Astrocyte (in vitro differentiated cells and primary cell): ENCODE data around the gene FGGY. TPM values are rescaled to one million over a fixed set of nuclear protein-coding genes. Genes with fewer than 3 reads are reported as not detected.
A peak's percentile ranks its signal among the peaks of the same experiment; 100 is the strongest.

Source experiments
- DNase-seq: peaks from one replicate; pipeline ENCODE4 v3.0.0-alpha.2; 2010; ENCODE audit warnings: low read depth
- FAIRE-seq: peaks from 2 replicates; lab custom pipeline; 2011; peaks lifted over from hg19 to GRCh38; lab: Jason Lieb, UNC
- H2AFZ ChIP-seq: 2 replicates; pipeline ENCODE4 v1.6.0; 2012; ENCODE audit warnings: low read depth, low read length, inconsistent platforms
- H3K27ac ChIP-seq: 2 replicates; pipeline ENCODE4 v1.5.1; 2011; ENCODE audit warnings: low read depth, low read length, inconsistent platforms
- H3K27me3 ChIP-seq: 2 replicates; pipeline ENCODE4 v1.6.0; 2011; ENCODE audit warnings: low read length, inconsistent platforms; ENCODE audit not compliant: insufficient read depth
- H3K36me3 ChIP-seq: 2 replicates; pipeline ENCODE4 v1.5.1; 2011; ENCODE audit warnings: low read length, inconsistent platforms; ENCODE audit not compliant: insufficient read depth
- H3K4me1 ChIP-seq: 2 replicates; pipeline ENCODE4 v1.5.1; 2011; ENCODE audit warnings: low read length, inconsistent platforms; ENCODE audit not compliant: insufficient read depth
- H3K4me2 ChIP-seq: 2 replicates; pipeline ENCODE4 v1.6.0; 2012; ENCODE audit warnings: low read length, inconsistent platforms
- H3K4me3 ChIP-seq: 2 replicates; pipeline ENCODE4 v1.5.1; 2011; ENCODE audit warnings: low read depth, mild to moderate bottlenecking, low read length, inconsistent platforms; ENCODE audit not compliant: insufficient read depth
- H3K79me2 ChIP-seq: 2 replicates; pipeline ENCODE4 v1.6.0; 2012; ENCODE audit warnings: mild to moderate bottlenecking, low read length, inconsistent platforms; ENCODE audit not compliant: insufficient read depth
- H3K9ac ChIP-seq: 2 replicates; pipeline ENCODE4 v1.6.0; 2012; ENCODE audit warnings: mild to moderate bottlenecking, low read length, inconsistent platforms
- H3K9me3 ChIP-seq: 2 replicates; pipeline ENCODE4 v1.5.1; 2012; ENCODE audit warnings: low read depth, mild to moderate bottlenecking, low read length, inconsistent platforms; ENCODE audit not compliant: insufficient read depth
- H4K20me1 ChIP-seq: 2 replicates; pipeline ENCODE4 v1.6.0; 2012; ENCODE audit warnings: low read length, inconsistent platforms; ENCODE audit not compliant: insufficient read depth
- H3K27ac Mint-ChIP-seq: one replicate; pipeline ENCODE4 v1.8.0; 2021; ENCODE audit warnings: mild to moderate bottlenecking, mixed read lengths; ENCODE audit not compliant: unreplicated experiment
- H3K27me3 Mint-ChIP-seq: one replicate; pipeline ENCODE4 v1.8.0; 2021; ENCODE audit warnings: low read depth, mixed read lengths; ENCODE audit not compliant: unreplicated experiment
- H3K36me3 Mint-ChIP-seq: one replicate; pipeline ENCODE4 v1.8.0; 2021; ENCODE audit warnings: low read depth, mixed read lengths; ENCODE audit not compliant: unreplicated experiment
- H3K4me1 Mint-ChIP-seq: one replicate; pipeline ENCODE4 v1.8.0; 2021; ENCODE audit warnings: low read depth, mixed read lengths; ENCODE audit not compliant: unreplicated experiment
- H3K4me3 Mint-ChIP-seq: one replicate; pipeline ENCODE4 v1.8.0; 2021; ENCODE audit warnings: mild to moderate bottlenecking, moderate library complexity, mixed read lengths; ENCODE audit not compliant: unreplicated experiment
- H3K9me3 Mint-ChIP-seq: one replicate; pipeline ENCODE4 v1.8.0; 2021; ENCODE audit warnings: mild to moderate bottlenecking, mixed read lengths; ENCODE audit not compliant: unreplicated experiment
- EZH2 ChIP-seq: IDR thresholded peaks from 2 replicates; pipeline ENCODE4 v1.6.1; 2012; ENCODE audit warnings: mild to moderate bottlenecking, low read length, inconsistent platforms; ENCODE audit not compliant: insufficient read depth
- total RNA-seq: library from RNA; stranded (reverse); gene quantifications from 2 replicates; pipeline ENCODE4 v1.2.1, GENCODE V29; 2021
- TF ChIP-seq, protein P1 (sequence below): IDR thresholded peaks from 2 replicates; pipeline ENCODE4 v1.5.1; 2011; ENCODE audit warnings: low read depth, mild to moderate bottlenecking, inconsistent platforms, low read length, moderate library complexity; ENCODE audit not compliant: insufficient read depth

FGGY gene
- total RNA-seq, 1 donor from 2014 or later: 6.8 TPM

GRCh38 chr1:59500950-59501742 lies 204.3 kb downstream of the FGGY start:
- Histone ChIP-seq H3K79me2 (no peaks in the 10 kb centered on the region), H3K4me2 (no peak overlapping the region), H3K36me3 (no peaks in the 10 kb centered on the region), H3K27ac (no peak overlapping the region), H3K27me3 (no peaks in the 10 kb centered on the region), H4K20me1 (no peaks in the 10 kb centered on the region), H3K4me3 (no peak overlapping the region), H3K4me1 (peaks cover 11% of the 10 kb centered on the region), H3K9ac (no peak overlapping the region), H3K9me3 (no peaks in the 10 kb centered on the region), H2AFZ (no peak overlapping the region)
- Mint-ChIP-seq H3K27me3 (no peaks in the 10 kb centered on the region), H3K4me1 (peaks cover 43% of the 10 kb centered on the region), H3K36me3 (no peaks in the 10 kb centered on the region), H3K27ac (no peak overlapping the region), H3K4me3 (no peak overlapping the region), H3K9me3 (no peaks in the 10 kb centered on the region)
- no peak for FAIRE-seq
- TF ChIP-seq, protein P1, sequence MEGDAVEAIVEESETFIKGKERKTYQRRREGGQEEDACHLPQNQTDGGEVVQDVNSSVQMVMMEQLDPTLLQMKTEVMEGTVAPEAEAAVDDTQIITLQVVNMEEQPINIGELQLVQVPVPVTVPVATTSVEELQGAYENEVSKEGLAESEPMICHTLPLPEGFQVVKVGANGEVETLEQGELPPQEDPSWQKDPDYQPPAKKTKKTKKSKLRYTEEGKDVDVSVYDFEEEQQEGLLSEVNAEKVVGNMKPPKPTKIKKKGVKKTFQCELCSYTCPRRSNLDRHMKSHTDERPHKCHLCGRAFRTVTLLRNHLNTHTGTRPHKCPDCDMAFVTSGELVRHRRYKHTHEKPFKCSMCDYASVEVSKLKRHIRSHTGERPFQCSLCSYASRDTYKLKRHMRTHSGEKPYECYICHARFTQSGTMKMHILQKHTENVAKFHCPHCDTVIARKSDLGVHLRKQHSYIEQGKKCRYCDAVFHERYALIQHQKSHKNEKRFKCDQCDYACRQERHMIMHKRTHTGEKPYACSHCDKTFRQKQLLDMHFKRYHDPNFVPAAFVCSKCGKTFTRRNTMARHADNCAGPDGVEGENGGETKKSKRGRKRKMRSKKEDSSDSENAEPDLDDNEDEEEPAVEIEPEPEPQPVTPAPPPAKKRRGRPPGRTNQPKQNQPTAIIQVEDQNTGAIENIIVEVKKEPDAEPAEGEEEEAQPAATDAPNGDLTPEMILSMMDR: no peak
- no peak for TF ChIP-seq EZH2
- DNase-seq: no peak

- FAIRE-seq (no peak), DNase-seq (peak; percentile 58)
- Mint-ChIP-seq H3K27me3 (no peaks in the 10 kb centered on the region), H3K36me3 (no peaks in the 10 kb centered on the region), H3K9me3 (no peaks in the 10 kb centered on the region), H3K4me3 (no peak overlapping the region), H3K27ac (peak overlapping the region; percentile 53), H3K4me1 (peaks cover 43% of the 10 kb centered on the region)
- Histone ChIP-seq H3K4me1 (peaks cover 11% of the 10 kb centered on the region), H3K9me3 (no peaks in the 10 kb centered on the region), H3K4me3 (no peak overlapping the region), H4K20me1 (no peaks in the 10 kb centered on the region), H3K27me3 (no peaks in the 10 kb centered on the region), H3K9ac (no peak overlapping the region), H2AFZ (no peak overlapping the region), H3K79me2 (no peaks in the 10 kb centered on the region), H3K36me3 (no peaks in the 10 kb centered on the region), H3K4me2 (no peak overlapping the region), H3K27ac (no peak overlapping the region)
- TF ChIP-seq, protein P1: no peak
- TF ChIP-seq EZH2: no peak
Observed at GRCh38 chr1:59502009-59502691, 205.3 kb downstream of the FGGY start.

GRCh38 chr1:59504276-59504675 lies 207.4 kb downstream of the FGGY start:
- H3K36me3 Mint-ChIP-seq: no peaks in the 10 kb centered on the region
- Histone ChIP-seq H2AFZ (no peak overlapping the region), H3K4me3 (no peak overlapping the region), H3K9me3 (no peaks in the 10 kb centered on the region), H3K79me2 (no peaks in the 10 kb centered on the region), H3K27me3 (no peaks in the 10 kb centered on the region), H4K20me1 (no peaks in the 10 kb centered on the region), H3K4me2 (no peak overlapping the region), H3K27ac (no peak overlapping the region), H3K9ac (no peak overlapping the region), H3K4me1 (peaks cover 3% of the 10 kb centered on the region), H3K36me3 (no peaks in the 10 kb centered on the region)
- H3K4me3 Mint-ChIP-seq: no peak overlapping the region
- DNase-seq: no peak
- H3K27me3 Mint-ChIP-seq: peaks cover 6% of the 10 kb centered on the region
- FAIRE-seq: no peak
- H3K27ac Mint-ChIP-seq: peak overlapping the region; percentile 70
- peaks cover 3% of the 10 kb centered on the region for H3K9me3 Mint-ChIP-seq
- TF ChIP-seq, protein P1: no peak
- TF ChIP-seq EZH2: no peak
- H3K4me1 Mint-ChIP-seq: peaks cover 34% of the 10 kb centered on the region
